Chondrocyte (in vitro differentiated cells): Measurements from ENCODE around the gene TCERG1L. TPM values are rescaled to one million over a fixed set of nuclear protein-coding genes. Genes with fewer than 3 reads are reported as not detected.

ENCODE experiments used
- DNase-seq: peaks from one replicate; pipeline ENCODE4 v3.0.0; 2021; ENCODE audit warnings: mixed read lengths, low spot score
- H3K27ac Mint-ChIP-seq: one replicate; pipeline ENCODE4 v1.8.0; 2021; ENCODE audit warnings: mild to moderate bottlenecking, moderate library complexity, mixed read lengths; ENCODE audit not compliant: unreplicated experiment
- H3K27me3 Mint-ChIP-seq: 2 replicates; pipeline ENCODE4 v1.8.0; 2021; ENCODE audit warnings: low read depth, mixed read lengths
- H3K36me3 Mint-ChIP-seq: 2 replicates; pipeline ENCODE4 v1.8.0; 2021; ENCODE audit warnings: low read depth, mixed read lengths
- H3K4me1 Mint-ChIP-seq: 2 replicates; pipeline ENCODE4 v1.8.0; 2021; ENCODE audit warnings: low read depth, mild to moderate bottlenecking, mixed read lengths
- H3K4me3 Mint-ChIP-seq: one replicate; pipeline ENCODE4 v1.8.0; 2021; ENCODE audit warnings: mild to moderate bottlenecking, moderate library complexity, mixed read lengths; ENCODE audit not compliant: unreplicated experiment
- H3K9me3 Mint-ChIP-seq: 2 replicates; pipeline ENCODE4 v1.8.0; 2021; ENCODE audit warnings: low read depth, mixed read lengths
- total RNA-seq: library from RNA; stranded (reverse); gene quantifications from 3 replicates; pipeline ENCODE4 v1.2.1, GENCODE V29; 2021
- TF ChIP-seq, protein P1 (sequence below): fragments of 200-600 bp; sonication (generic); IDR thresholded peaks from 2 replicates; pipeline ENCODE4 v1.5.0; 2021; ENCODE audit warnings: antibody characterized with exemption, mild to moderate bottlenecking, moderate library complexity

TCERG1L gene
- total RNA-seq, 1 donor from 2014 or later, result not detected

DNA sequence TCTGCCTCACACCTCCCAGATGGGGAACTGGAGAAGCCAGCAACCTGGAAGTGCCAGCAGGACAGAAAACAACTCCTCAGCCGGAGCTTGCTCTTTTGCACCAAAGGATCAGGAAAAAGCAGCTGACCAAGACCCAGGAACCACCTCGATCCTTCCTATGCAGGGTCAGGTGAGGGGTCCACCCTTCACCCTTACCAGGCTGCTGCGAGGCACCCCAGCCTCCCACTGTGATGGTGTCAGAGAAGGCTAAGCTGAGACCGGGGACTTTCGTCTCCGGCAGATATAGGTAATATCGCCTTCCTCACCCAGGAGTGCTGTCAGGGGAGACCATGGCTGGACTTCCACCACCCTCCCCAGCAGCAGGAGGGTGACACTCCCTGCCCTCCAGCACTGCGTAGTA lies 254.7 kb downstream of the TCERG1L start:
- Mint-ChIP-seq H3K4me3 (no peak overlapping the region), H3K36me3 (no peaks in the 10 kb centered on the region), H3K9me3 (peaks cover 48% of the 10 kb centered on the region), H3K27ac (no peak overlapping the region), H3K27me3 (no peaks in the 10 kb centered on the region), H3K4me1 (no peaks in the 10 kb centered on the region)
- TF ChIP-seq, protein P1, sequence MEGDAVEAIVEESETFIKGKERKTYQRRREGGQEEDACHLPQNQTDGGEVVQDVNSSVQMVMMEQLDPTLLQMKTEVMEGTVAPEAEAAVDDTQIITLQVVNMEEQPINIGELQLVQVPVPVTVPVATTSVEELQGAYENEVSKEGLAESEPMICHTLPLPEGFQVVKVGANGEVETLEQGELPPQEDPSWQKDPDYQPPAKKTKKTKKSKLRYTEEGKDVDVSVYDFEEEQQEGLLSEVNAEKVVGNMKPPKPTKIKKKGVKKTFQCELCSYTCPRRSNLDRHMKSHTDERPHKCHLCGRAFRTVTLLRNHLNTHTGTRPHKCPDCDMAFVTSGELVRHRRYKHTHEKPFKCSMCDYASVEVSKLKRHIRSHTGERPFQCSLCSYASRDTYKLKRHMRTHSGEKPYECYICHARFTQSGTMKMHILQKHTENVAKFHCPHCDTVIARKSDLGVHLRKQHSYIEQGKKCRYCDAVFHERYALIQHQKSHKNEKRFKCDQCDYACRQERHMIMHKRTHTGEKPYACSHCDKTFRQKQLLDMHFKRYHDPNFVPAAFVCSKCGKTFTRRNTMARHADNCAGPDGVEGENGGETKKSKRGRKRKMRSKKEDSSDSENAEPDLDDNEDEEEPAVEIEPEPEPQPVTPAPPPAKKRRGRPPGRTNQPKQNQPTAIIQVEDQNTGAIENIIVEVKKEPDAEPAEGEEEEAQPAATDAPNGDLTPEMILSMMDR, result no peak
- no peak for DNase-seq

DNA sequence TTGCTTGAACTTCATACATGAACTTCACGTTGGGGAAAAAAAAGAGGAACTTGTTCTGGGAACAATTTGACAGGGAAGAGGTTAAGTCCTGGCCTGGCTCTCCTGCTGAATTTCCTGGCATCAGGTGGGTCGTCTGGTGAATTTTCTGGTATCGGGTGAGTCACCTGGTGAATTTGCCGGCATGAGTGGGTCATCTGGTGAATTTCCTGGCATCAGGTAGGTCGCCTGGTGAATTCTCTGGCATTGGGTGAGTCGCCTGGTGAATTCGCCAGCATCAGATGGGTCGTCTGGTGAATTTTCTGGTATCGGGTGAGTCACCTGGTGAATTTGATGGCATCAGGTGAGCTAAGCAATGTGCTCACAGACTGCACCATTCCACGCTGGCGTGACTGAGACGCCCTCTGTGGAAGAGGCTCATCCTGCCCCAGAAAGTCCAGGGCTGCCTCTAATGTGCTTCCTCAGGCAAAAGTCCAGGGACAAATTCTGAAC lies 255.4 kb downstream of the TCERG1L start:
- H3K27me3 Mint-ChIP-seq, result no peaks in the 10 kb centered on the region
- TF ChIP-seq, protein P1, result no peak
- H3K36me3 Mint-ChIP-seq, result no peaks in the 10 kb centered on the region
- H3K4me1 Mint-ChIP-seq, result no peaks in the 10 kb centered on the region
- no peak overlapping the region for H3K27ac Mint-ChIP-seq
- no peak overlapping the region for H3K4me3 Mint-ChIP-seq
- peaks cover 48% of the 10 kb centered on the region for H3K9me3 Mint-ChIP-seq
- DNase-seq, result no peak

DNA sequence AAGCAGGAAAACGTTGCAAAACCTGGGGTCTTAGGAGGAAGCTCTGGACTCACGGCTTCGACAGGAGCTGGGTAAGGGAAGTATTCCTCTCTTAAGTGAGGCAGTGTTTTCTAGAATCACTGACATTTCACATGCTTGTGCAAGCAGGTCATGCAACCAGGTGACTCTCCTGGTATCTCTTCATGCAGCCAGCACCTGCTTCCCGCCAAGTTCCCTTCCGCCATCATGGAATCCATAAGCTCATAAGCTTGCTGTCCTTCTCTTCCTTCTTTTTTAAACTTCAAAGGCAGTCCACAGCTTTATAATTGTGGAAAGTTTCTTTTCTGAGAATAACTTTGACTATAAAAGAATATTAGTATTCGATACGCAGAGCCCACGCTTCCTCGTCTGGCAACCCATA lies 256.1 kb downstream of the TCERG1L start:
- Mint-ChIP-seq H3K4me1 (no peaks in the 10 kb centered on the region), H3K36me3 (no peaks in the 10 kb centered on the region), H3K9me3 (peaks cover 51% of the 10 kb centered on the region), H3K27ac (no peak overlapping the region), H3K27me3 (no peaks in the 10 kb centered on the region), H3K4me3 (no peak overlapping the region)
- DNase-seq, result no peak
- TF ChIP-seq, protein P1, result no peak

DNA sequence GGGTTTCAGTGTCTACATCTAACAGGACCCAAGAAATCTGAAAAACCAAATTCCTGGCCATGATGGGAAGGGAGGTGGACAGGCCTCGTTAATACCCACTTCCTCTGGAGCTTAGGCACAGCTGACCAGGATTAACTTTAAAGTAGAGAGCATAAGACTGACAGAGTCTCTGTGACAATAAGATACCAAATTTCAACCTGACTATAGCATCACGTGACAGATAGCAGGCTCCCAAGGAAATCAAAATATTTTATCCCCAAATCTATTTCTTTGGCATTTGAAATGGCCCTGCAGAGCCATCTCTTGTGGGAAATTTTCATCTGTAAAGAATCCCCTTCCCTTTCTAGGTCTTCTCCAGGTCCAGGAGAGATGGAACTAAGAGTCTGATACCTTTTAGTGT lies 258.3 kb downstream of the TCERG1L start:
- H3K4me1 Mint-ChIP-seq, result no peaks in the 10 kb centered on the region
- H3K4me3 Mint-ChIP-seq, result no peak overlapping the region
- no peaks in the 10 kb centered on the region for H3K36me3 Mint-ChIP-seq
- H3K27ac Mint-ChIP-seq, result no peak overlapping the region
- DNase-seq, result no peak
- peaks cover 43% of the 10 kb centered on the region for H3K9me3 Mint-ChIP-seq
- H3K27me3 Mint-ChIP-seq, result no peaks in the 10 kb centered on the region
- TF ChIP-seq, protein P1, result no peak

DNA sequence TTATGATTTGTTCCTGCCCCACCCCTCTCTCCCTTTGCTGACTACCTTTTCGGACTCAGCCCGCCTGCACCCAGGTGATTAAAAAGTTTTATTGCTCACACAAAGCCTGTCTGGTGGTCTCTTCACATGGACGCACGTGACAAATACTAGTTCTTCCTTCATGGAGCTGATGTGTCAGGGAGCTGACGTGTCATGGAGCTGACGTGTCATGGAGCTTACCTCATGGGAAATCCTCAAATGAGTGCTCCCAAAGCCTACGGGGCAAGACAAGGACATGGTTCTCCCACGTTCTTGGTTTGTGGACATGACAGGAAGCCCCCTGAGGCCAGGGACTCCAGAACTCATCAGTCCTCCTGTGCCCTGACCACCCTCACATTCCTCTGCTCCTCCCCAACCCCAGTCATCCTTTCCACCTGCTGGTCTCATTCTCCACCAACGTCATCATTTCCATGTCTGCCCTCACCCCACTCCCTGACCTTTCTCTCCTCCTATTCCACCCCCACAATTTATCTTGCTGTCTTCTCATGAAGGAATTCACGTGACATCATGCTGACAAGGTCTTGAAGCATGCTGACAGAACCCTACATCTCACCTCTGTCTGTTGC lies 261.3 kb downstream of the TCERG1L start:
- H3K27ac Mint-ChIP-seq, result no peak overlapping the region
- H3K36me3 Mint-ChIP-seq, result no peaks in the 10 kb centered on the region
- DNase-seq, result no peak
- H3K4me3 Mint-ChIP-seq, result no peak overlapping the region
- H3K27me3 Mint-ChIP-seq, result no peaks in the 10 kb centered on the region
- TF ChIP-seq, protein P1, result no peak
- H3K9me3 Mint-ChIP-seq, result peaks cover 38% of the 10 kb centered on the region
- no peaks in the 10 kb centered on the region for H3K4me1 Mint-ChIP-seq
